OCI-M2 (cell line): ENCODE data around the gene S1PR5.
A peak's percentile ranks its signal among the peaks of the same experiment; 100 is the strongest.

ENCODE experiments used
- DNase-seq: peaks from one replicate; lab custom pipeline; 2025; ENCODE audit not compliant: unreplicated experiment; lab: John Stamatoyannopoulos, UW

The S1PR5 gene

GRCh38 chr19:10473192-10473591 lies 44.1 kb downstream of the S1PR5 start:
- no peak for DNase-seq

GRCh38 chr19:10471909-10472308 lies 45.3 kb downstream of the S1PR5 start:
- peak; percentile 86 for DNase-seq

GRCh38 chr19:10468133-10468532 lies 49.1 kb downstream of the S1PR5 start:
- no peak for DNase-seq

GRCh38 chr19:10467104-10467706 lies 50.0 kb downstream of the S1PR5 start:
- DNase-seq = no peak

- no peak for DNase-seq
These were observed 52.8 kb downstream of the S1PR5 start for GRCh38 chr19:10464456-10464855.
